Panc1 (cell line): ENCODE measurements around the gene OPTC.

Experiments used
- CTCF ChIP-seq: fragments of 450-650 bp; IDR thresholded peaks from 2 replicates; pipeline ENCODE4 v1.5.1; 2017; ENCODE audit warnings: mild to moderate bottlenecking
- SIN3A ChIP-seq: IDR thresholded peaks from 2 replicates; pipeline ENCODE4 v1.6.1; 2012; ENCODE audit warnings: low read depth, mild to moderate bottlenecking, low read length, moderate library complexity, borderline replicate concordance; ENCODE audit not compliant: insufficient read depth

GRCh38 chr1:203528063-203528462 lies 34.1 kb downstream of the OPTC start:
- TF ChIP-seq CTCF (no peak), SIN3A (no peak)
